Activated CD4-positive, CD25-positive, alpha-beta regulatory T cell treated with anti-CD3 and anti-CD28 coated beads, Interleukin-2, amount 50 U/mL, for 72 hours (primary cell): ENCODE measurements around the gene RDH12.

Experiments
- DNase-seq: peaks from one replicate; pipeline ENCODE4 v3.0.0; 2021

RDH12 gene

DNA sequence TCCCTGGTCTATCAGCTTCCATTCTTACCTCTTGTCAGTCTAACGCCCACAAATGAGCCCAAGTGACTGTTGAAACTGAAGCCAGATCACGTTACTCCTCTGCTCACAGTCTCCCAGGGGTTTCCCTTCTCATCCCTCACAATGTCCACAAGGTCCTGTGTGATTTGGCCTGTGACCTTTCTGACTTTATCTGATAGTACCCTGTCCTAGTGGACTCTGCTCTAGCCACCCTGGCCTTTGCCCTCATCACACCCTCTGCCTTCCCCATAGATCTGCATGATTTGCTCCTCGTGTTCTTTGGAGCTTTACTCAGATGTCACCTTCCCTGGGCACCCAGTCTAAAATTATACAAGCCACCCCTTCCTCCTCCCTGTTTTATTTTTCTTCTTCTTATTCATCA, 55.5 kb downstream of the RDH12 start:
- DNase-seq: no peak

DNA sequence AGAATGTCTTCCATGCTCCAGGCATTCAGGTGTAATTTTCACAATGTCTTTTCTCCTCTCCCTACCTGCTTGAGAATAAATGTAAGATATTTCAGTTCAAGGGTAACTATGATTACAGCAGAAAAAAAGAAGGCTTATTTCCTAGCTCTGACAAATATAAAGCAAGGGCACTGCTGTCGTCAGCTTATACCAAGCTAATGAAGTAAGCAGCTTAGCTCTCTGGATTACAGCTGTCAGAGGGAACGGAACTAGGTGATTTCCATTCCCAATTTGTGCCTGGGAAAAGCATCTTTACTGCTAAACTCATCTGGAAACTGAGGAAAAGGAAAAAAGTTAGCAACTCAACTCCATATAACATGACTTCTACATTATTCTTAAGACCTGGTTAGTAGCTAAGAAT, 58.2 kb downstream of the RDH12 start:
- no peak for DNase-seq

DNA sequence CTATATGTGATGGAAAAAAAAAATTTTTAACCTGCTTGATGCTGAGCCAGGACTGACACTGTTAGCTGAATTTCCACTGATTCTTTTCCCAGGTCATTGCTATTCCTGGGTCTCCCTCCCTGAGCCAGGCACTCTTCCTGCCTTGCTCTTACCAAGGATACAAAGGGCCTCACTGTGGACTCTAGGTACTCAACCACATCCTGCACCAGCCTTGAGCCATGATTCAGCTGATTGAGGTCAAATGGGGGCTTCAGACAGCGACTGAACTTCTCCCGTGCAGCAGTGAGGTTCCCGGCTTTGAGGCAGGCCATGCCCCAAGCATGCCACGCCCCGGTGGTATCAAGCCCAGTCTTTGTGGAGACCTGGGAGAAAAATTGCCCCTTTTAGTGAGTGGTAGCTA, 60.4 kb downstream of the RDH12 start:
- no peak for DNase-seq

DNA sequence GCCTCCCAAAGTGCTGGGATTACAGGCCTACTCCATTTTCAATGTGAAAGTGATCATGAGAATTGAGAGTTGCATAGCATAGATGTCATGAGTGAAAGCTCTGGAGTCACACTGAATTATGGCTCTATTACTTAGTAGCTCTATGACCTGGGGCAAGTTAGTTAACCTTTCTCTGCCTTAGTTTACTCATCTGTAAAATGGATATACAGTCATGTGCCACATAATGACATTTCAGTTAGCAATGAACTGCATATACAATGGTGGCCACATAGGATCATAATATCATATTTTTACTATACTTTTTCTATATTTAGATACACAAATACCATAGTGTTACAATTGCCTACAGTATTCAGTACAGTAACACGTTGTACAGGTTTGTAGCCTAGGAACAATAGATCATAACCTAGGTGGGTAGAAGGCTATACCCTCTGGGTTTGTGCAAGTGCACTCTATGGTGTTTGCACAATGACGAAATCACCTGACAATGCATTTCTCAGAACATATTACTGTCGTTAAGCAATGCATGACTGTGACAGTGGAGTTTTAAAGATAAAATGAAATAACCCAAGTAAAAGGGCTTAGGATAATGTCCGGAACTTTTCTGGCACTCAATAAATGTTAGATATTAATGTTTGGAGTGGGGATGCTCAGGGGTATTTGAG, 61.6 kb downstream of the RDH12 start:
- no peak for DNase-seq

DNA sequence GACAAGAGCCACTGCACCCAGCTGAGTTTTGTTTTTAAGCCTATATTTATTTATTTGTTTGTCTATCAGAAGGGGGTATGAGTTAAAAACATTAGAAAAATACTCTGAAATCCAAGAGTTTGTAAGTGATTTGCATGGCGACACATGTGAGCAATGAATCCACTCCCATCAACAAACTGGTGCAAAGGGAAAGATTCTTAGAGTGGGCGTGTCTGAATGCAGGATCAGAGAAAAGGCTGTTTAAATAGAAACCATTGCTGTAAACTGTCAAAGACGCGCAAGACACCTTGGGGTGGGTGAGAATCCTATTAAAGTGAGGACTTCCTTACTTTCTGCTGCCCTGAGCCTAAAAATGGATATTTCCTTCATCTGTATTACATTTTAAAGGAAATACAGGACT, 62.8 kb downstream of the RDH12 start:
- no peak for DNase-seq

DNA sequence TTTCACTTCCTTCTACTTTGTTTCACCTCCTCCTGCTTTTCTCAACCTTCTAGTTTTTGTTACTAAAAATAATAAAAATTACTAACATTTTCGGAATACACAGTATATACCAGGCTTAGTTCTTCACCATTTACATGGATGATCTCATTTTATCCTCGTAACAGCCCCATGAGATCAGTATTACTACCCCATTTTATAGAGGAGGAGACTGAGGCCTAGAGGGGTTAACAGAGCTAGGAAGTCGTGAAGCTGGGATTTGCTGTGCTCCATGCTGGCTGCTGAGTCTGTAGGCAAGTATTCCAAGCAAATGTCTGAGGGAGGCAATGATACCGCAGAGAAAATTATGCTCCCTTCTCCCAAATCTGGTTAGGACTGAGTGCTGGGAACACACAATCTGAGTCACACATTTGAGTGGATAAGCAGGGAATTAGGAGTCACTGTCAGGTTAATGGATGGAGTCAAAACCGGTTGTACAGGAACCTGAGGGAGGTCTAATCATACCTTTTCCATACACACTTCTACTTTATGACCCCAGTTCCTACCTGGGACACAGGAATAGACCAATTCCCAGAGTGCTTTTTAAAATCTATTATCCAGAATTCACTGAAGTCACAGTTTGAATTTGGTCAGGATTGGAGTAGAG, 63.6 kb downstream of the RDH12 start:
- no peak for DNase-seq

DNA sequence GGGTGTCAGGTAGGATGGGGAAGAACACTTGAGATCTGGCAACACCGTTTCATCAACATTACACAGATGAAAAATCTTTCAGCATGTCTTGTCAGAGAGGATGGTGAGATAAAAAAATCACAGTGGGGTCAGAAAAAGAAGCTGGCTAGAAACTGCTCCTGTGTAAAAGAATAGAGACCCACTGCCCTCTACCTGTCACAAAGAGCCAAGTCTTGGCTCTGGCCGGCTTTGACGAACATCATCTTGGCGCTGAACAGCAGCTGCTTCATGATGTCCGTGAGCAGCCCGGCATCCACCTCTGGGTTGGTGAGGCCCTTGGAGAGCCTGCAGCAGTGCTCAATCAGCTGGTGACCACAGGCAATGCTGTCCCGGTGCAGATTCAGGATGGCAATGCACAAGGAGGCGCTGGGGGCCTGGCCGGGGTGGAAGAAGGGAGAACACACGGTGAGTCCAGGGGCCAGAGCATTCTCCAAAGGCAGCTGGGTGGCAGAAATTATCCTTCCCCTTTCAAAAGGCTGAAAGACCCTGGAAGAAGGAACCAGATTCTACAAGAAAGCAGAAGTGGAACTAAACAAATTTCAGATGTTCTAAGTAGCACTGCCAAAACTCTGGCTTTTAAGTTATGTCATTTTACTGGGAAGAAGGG, 64.5 kb downstream of the RDH12 start:
- no peak for DNase-seq

DNA sequence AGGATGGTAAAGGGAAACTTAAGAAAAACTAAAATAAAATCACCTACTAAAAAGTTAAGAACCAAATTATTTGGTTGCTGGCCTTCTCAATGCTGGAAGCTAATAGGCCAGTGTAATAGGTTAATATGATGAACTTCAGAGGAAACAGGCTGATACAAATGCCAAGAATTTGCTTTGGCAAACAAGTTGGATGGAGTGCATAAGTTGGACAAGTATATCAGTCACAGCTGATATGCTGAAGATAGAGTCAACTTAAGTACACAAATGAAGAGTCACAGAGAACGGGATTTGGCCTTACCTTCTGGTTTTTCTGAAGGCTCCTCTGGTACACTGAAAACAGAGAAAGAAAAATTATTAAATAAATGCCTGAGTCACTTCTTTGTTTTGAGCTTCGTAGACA, 66.5 kb downstream of the RDH12 start:
- no peak for DNase-seq

DNA sequence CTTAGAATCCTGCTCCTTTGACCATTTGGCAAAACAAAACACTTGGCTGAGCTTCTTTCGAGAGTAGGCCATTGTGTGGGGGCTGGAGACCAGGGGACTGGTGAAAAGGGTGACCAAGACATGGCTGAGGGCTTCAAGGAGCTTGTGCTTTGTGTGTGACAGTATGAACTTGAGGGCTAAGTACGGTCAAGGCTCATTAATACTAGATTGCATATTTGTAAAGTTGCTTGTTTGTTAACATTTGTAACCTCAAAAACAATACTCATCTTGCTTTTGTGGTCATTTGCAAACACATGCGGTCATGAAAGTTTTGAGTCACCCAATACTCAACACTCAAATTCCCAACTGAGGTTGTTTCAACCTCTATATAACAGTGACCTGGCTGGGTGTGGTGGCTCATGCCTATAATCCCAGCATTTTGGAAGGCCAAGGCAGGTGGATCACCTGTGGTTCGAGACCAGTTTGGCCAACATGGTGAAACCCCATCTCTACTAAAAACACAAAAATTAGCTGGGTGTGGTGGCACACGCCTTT, 72.2 kb downstream of the RDH12 start:
- DNase-seq: no peak

DNA sequence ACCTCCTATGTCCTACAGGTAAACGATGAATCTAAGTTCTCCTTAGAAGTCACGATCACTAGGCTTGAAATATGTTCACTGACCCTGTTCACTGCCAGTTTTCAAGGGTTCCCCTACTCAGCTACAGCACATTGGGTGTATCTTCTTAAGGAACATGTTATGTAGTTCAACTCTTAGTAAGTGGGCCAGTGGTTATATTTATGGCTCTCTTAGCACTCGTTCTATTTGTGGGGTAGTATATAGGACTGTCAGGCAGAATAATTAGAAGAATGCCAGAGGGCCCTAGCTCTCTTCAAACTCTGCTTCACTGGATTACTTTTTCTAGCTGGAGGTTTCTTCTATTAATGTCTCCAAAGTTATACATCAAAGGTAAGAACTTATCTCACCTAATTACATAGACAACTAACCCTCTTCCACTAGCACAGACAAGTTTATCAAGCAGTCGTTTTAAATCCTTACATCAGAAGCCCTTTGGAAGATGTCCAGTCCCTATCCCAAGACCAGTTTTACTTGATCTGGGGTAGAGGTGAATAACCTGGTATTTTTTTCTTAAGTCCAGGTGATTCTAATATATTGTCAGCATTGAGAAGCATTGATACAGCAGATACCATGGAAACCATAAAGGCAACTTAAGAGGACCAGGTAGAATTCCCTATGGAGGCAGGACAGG, 75.1 kb downstream of the RDH12 start:
- no peak for DNase-seq

DNA sequence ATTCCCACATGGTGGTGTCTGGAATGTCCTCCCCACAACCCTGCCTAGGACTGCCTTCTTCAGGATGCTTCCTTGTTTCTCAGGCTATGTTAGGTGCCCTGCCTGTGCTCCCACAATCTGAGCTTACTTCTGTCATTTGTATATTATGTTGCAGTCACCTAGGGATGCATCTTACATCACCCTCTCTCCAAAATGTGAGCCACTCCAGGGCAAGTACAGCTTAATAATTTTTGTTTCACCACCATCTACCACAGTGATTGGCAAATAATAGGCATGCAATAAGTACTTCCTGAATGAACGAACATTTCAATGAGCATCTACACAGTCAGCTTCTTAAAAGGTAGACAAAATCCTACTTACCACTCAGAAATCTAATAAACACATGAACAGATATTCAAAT, 77.1 kb downstream of the RDH12 start:
- no peak for DNase-seq

DNA sequence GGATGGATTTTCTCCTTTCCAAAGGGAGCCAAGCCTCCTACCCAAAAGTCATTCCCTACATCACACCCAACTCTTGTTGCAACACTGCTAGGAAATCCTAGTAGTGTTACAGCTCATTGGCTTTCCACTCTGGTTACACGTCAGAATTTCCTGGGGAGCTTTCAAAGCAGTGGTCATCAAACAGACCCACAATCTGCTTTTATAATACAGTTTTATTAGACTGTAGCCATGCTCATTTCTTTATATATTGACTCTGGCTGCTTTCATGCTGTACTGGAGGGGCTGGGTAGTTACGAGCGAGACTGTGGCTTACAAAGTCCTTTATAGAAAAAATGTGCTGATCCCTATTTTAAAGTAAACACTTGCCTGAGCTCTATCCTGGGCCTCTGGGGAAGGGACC, 80.4 kb downstream of the RDH12 start:
- DNase-seq: no peak
